ENCODE data around the gene NLK. TPM values are rescaled to one million over a fixed set of nuclear protein-coding genes. Genes with fewer than 3 reads are reported as not detected.

Gene NLK
- total and polyA plus RNA-seq, 2 of the 13 experiments (the other 11 are each of a cell fraction or from before 2014, with no cell fraction given) = 13.4 to 14.6 TPM

GRCh38 chr17:28125526-28126378 is 83.3 kb downstream of the NLK start:
- H3K27ac ChIP-seq (ENCODE audit: extremely low read length, insufficient read depth, low read length) = no peak overlapping the region
- no peak overlapping the region for H3K9ac ChIP-seq (ENCODE audit: insufficient read depth, low read depth, low read length)
- no peak overlapping the region for H2AFZ ChIP-seq (ENCODE audit: low read length)
- no peak overlapping the region for H3K4me2 ChIP-seq (ENCODE audit: low read depth, low read length)
- no peaks in the 10 kb centered on the region for H3K27me3 ChIP-seq (ENCODE audit: control insufficient read depth in 1 of 2, insufficient read depth in 2 of 2, low read length in 2 of 2)
- H3K36me3 ChIP-seq (replicated peaks in 1 of 2; ENCODE audit: control insufficient read depth in 1 of 2, insufficient read depth in 2 of 2, low read length in 2 of 2) = no peaks in the 10 kb centered on the region
- no peaks in the 10 kb centered on the region for H4K20me1 ChIP-seq (ENCODE audit: insufficient read depth, low read length)
- TF ChIP-seq KDM1A (CRISPR knock-in tag; IDR thresholded peaks at IDR 0.05) = no peak
- TF ChIP-seq HNF1A (IDR thresholded peaks at IDR 0.05; ENCODE audit: low read depth) = peak; percentile 49
- TF ChIP-seq HNF1A (CRISPR knock-in tag; IDR thresholded peaks at IDR 0.05; ENCODE audit: borderline replicate concordance) = no peak
- FAIRE-seq = no peak
- H3K79me2 ChIP-seq (ENCODE audit: insufficient read depth, low read length) = no peaks in the 10 kb centered on the region
- WGBS (ENCODE audit: low lambda C conversion rate) = 70% methylated on average over 4 of the region's 4 CpGs
- no peaks in the 10 kb centered on the region for H3K9me3 ChIP-seq (ENCODE audit: low read length)
- H3K4me1 ChIP-seq (ENCODE audit: insufficient read depth, low read length) = peaks cover 19% of the 10 kb centered on the region
- no peak; the same call in 2 of the 3 replicates for ATAC-seq
- DNase-seq (ENCODE audit: low spot score) = peak; percentile 14
- intact Hi-C loops (cut with micrococcal nuclease; ENCODE audit: unreplicated experiment) (no loop called here), in situ Hi-C loops (cut with HindIII; ENCODE audit: extremely low pct_ligation_motif_present, low pct_unique_long_range_greater_than_20kb) (loop anchor here (25.0 kb wide), 1 partner anchor 88 kb away; the partner anchor contains the start of gene NLK)
- CTCF ChIA-PET (ENCODE audit: low intra/inter-chr PET ratio, low total read pairs) = no interaction called here
- POLR2A ChIA-PET = no interaction called here
- H3K4me3 ChIP-seq (replicated peaks in 1 of 3; ENCODE audit: insufficient read depth in 1 of 3, low read depth in 2 of 3, low read length in 3 of 3) = no peak overlapping the region
- BruUV-seq (replicated peaks) = no TSS peak
